Pulmonary artery endothelial cell (primary cell): ENCODE data around the gene TAOK3. TPM values are rescaled to one million over a fixed set of nuclear protein-coding genes. Genes with fewer than 3 reads are reported as not detected.

Source experiments
- DNase-seq: peaks from one replicate; pipeline ENCODE4 v3.0.0-alpha.2; 2011; ENCODE audit warnings: low read depth, low spot score
- total RNA-seq: library from RNA; depleted of rRNA; stranded (reverse); fragments of >200 nt; gene quantifications from 2 replicates; pipeline ENCODE4 v1.2.3, GENCODE V29; 2014

Gene TAOK3
- total RNA-seq, 1 donor from 2014 or later, result 31.4 TPM

DNA sequence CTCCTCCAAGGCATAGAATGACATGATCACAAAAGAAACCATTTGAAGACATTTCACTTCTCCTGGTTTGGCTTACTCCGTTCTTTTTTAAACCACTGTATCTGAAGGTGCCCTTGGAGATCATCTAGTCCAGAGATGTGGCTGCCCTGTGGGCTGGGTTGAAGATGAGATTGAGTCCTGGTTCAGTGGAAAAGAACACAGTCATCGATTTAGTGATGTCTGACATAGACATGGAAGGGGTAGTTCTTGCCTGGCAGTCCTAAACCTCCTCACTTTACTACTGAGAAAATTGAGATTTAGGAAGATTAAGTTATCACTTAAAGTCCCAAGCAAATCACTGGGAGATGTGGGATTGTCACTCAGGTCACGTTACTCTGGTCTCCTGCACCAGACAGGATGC lies 271.7 kb downstream of the TAOK3 start:
- DNase-seq, result no peak

Other genes starting within 250 kb of the TAOK3 start
- gene PEBP1, start 236.8 kb downstream of the TAOK3 start, total RNA-seq, result 161 and 203 TPM in 2 replicates
- 33.0 and 34.6 TPM in 2 replicates for gene SUDS3, start 3.6 kb upstream of the TAOK3 start, total RNA-seq